CD4-positive, alpha-beta T cell treated with Interleukin-1 beta for 1 hour (primary cell): Measurements from ENCODE around the gene SAMMSON.

Source experiments
- DNase-seq, 2 donors: peaks; one replicate each; pipeline ENCODE4 v3.0.0-alpha.2; 2020 to 2022

The SAMMSON gene

DNA sequence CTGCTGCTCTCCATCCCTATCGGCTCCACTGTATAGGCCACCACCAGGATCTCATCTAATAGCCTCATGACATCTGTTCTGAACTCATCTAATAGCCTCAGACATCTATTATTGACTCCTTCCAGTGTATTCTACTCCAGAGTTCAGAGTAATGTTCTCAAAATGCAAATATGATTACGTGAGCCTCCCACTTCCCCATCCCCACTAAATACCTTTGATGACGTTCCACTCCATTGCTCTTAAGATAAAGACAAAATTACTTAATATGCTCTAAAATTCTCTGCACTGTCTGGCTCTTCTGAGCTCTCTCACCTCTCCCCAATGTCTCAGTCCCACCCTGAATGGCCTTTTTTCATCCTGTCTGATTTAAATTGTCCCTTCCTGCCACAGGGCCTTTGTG is 94.7 kb downstream of the SAMMSON start:
- no peak for DNase-seq

DNA sequence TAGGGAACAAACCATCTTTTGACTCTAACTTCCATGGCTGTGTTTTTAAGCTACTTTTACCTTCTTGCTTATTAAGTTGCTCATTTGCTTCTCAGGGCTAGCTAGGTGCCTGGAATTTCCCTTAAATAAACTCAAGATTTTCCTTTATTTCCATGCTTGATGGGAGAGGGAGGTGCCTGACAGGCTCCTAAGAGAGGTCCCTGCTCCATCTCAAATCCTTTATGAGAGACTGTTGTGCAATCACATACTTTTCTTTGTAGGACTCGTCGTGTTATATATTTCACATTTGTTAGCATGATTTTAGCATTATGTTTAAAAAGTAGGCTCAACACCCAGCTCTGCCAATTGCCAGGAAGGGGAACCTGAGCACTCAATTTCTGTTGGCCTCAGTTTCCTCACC is 95.7 kb downstream of the SAMMSON start:
- no peak for DNase-seq

DNA sequence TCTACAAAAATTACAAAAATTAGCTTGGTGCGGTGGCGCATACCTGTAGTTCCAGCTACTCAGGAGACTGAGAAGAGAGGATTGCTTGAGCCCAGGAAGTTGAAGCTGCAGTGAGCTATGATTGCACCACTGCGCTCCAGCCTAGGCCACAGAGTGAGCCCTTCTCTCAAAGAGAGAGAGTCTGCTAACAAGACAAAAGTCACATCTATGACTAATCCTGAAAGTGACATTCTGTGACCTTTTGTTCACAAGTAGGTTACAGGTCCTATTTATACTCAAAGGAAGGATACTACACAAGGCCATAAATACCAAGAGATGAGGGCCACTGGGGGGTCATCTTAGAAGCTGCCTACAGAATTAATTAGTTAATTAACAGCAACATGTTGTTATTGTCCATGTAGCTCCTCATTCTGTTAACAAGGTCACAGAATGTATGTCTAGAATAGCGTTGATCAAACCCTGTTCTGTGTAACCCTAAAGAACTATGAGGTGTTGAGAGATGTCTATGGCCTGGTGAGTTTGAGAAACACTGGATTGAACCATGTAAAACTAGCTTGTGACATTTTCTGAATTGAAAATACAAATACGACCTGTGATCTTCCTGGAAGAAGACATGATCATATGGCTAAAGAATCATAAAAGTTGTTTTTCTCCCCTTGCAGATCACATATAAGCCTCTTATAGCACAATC is 97.0 kb downstream of the SAMMSON start:
- DNase-seq, result no peak

DNA sequence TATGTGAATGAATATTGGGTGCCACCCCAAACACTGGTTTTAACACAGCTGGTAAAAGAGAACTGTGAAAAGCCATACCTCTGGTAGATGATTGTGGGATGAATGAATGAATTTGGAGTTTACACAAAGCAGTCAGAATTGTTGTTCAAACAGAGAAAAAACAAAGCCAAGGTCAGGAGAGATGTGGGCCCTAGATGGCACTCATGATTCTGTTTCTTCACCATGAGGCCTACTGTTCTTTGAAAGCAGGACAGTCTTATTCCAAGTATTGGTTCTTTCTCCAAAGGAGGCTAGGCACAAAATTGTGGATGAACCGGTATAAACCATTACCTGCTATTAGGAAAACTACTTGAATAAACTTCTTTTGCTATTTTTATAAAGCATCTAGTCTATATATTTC is 97.6 kb downstream of the SAMMSON start:
- DNase-seq, result no peak

DNA sequence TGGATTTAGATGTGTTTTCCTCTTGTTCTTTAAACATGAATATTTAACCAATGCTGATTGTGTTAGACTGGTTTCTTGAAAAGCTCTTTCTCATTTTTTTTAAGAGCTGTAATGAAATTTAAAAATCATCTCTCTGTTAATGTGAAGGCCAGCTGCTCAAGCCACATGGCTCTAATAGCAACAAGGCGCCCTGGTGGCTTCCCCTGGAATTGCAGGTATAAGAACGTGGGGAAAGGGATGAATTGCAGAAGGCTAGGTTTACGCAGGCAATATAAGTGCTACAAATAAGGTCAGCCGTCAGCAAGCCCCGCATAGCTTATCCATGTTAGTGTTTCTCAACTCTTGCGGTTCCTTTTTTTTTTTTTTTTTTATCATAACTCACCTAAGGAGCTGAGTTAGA is 108.5 kb downstream of the SAMMSON start:
- DNase-seq, result no peak

DNA sequence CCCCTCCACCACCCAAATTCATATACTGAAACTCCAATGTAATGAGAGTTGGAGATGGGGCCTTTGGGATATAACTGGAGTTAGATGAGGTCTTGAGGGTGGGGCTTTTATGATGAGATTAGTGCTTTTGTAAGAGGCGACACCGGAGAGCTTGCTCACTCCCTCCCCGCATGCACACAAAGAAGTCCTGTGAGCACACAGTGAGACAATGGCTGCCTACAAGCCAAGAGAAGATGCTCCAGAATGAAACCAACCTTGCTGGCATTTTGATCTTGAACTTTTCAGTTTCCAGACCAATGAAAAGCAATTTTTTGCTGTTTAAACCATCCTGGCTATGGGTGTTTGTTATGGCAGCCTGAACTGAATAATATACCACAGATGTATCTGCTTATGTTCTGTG is 109.0 kb downstream of the SAMMSON start:
- no peak for DNase-seq

DNA sequence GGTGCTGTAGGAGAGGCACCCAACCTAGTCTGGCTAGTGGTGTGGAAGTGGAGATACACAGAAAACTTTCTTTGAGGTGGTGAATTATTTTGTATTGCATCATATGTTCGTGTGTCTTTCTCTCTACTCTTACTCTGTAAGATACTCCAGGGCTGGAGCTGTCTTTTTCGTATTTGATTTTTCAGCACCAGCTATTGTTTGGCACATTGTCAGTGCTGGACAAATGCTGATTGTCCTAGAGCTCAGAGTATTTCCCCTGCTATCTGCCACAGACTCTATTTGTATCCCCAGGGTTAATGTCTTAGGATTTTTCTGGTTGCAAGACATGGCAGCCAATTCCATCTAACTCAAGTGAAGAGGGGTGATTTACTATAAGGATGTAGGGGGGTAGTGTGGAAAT is 110.5 kb downstream of the SAMMSON start:
- DNase-seq, result no peak

DNA sequence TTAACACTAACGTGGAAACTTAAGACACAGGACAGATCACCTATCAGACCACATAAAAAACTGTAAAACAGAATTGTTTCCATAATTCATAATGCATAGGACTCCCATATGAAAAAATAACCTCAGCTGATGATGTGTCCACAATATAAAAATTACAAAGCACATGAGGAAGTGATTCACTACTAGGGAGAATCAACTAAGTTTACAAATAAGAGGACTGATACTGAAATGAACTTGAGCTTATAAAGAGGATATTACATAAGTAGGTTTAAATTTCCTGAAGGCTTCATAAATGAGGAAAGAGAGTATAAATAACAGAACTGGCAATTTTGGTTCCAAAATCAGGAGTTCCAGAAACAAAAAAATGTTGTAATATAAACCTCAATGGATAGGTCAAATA is 111.9 kb downstream of the SAMMSON start:
- no peak for DNase-seq

DNA sequence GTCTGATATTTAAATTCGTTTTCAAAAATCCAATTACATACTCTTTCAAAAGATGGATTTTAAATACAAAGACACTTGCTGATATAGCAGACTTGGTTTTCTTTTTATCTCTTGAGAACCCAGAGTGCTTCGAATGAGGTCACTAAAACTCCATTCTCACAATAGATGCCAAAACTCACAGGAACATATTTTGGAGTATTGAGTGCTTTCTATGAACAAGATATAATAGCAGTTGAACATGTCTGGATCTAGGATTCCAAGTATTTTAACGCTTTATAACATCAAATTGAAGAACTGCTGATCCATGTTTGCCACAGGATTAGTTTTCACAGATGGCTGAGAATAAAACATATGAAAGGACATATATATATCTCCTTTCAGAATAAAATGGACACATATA is 113.2 kb downstream of the SAMMSON start:
- DNase-seq, result no peak

DNA sequence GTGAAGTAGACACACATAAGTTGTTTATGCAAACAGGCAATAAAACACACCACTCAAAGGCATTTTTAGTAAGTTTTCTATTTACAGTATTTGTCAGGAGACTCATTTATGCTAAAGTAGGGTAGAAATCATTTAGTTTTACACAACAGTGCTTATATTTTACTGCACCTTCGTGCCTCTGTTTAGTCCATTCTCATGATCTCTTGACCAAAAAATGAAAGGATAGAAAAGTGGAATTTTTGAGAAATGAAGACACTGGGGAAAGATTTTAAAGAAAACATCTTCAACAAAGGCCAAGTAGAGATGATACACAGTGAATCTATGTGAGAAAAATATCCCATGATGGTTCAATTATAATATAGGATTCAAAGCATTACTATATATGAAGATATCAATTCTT is 114.9 kb downstream of the SAMMSON start:
- no peak for DNase-seq

DNA sequence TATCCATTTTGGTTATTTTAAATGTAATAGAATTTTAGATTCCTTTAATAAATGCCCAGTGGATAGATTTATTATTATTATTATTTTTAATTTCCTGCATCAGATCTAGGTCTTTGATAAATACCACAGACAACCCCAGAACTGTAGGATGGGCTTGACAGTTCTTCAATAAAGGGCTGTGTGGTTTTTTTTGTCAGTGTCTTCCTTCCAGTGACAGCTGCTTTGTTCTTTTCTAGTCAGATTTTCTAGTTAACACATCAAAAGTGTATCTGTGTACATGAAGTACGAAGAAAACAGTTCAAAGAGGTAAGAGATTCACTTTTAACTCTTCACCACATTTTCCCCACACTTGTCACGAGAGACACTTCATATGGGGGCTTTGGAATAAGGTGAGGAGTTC is 120.3 kb downstream of the SAMMSON start:
- no peak for DNase-seq
